Measurements from ENCODE around the gene KLHL8. TPM values are rescaled to one million over a fixed set of nuclear protein-coding genes. Genes with fewer than 3 reads are reported as not detected.

Gene KLHL8
- total and polyA plus RNA-seq, 2 donors (not counting 3 experiments of a cell fraction or from before 2014, with no cell fraction given) = 1.7 to 9.0 TPM

GRCh38 chr4:87239194-87239593 is 18.8 kb upstream of the KLHL8 start:
- no peaks in the 10 kb centered on the region for H3K36me3 ChIP-seq (ENCODE audit: control insufficient read depth in 2 of 2, extremely low read depth in 1 of 2, insufficient read depth in 2 of 2, low read length in 2 of 2)
- H4K20me1 ChIP-seq (replicated peaks; ENCODE audit: control insufficient read depth, extremely low read depth, insufficient read depth, low read length) = no peaks in the 10 kb centered on the region
- POLR2A ChIA-PET = no interaction called here
- no peaks in the 10 kb centered on the region for H3K79me2 ChIP-seq (ENCODE audit: control insufficient read depth, insufficient read depth, low read length)
- peaks cover 0 to 6% of the 10 kb centered on the region in 2 experiments for H3K27me3 ChIP-seq (ENCODE audit: control insufficient read depth in 2 of 2, insufficient read depth in 2 of 2, low read length in 2 of 2)
- CTCF ChIA-PET = interaction anchor here (1.6 to 3.3 kb wide), 3 partner anchors 88 to 743 kb away, joined by 6 to 40 read pairs (median 9); no protein-coding TSS in a partner anchor
- H3K9me3 ChIP-seq (replicated peaks; ENCODE audit: control insufficient read depth, insufficient read depth, low read length) = no peaks in the 10 kb centered on the region
- peaks cover 2% of the 10 kb centered on the region for H3K4me1 ChIP-seq (ENCODE audit: control insufficient read depth, extremely low read depth, insufficient read depth, low read length)
- FAIRE-seq = no peak
- no peak overlapping the region for H3K4me2 ChIP-seq (ENCODE audit: insufficient read depth, low read length)
- no peak for TF ChIP-seq JUN (IDR thresholded peaks at IDR 0.05; ENCODE audit: borderline replicate concordance, insufficient read depth, insufficient read length, low read depth)
- TF ChIP-seq FOS (IDR thresholded peaks at IDR 0.05; ENCODE audit: borderline replicate concordance, insufficient read depth, low read length) = no peak
- TF ChIP-seq MAX (IDR thresholded peaks at IDR 0.05; ENCODE audit: insufficient read depth, insufficient read length) = no peak
- TF ChIP-seq GATA2 (IDR thresholded peaks at IDR 0.05; ENCODE audit: insufficient read depth, insufficient read length, low read depth, low read length) = no peak
- TF ChIP-seq POLR2A (IDR thresholded peaks at IDR 0.05; ENCODE audit: low read depth, low read length) = no peak
- TF ChIP-seq MYC (IDR thresholded peaks at IDR 0.05; ENCODE audit: low read depth, low read length) = no peak
- H3K4me3 ChIP-seq (replicated peaks in 1 of 3; ENCODE audit: insufficient read depth in 1 of 3, low read depth in 1 of 3, low read length in 3 of 3) = no peak overlapping the region
- DNase-seq (ENCODE audit: low read depth, low spot score) = no peak
- no peak overlapping the region for H3K27ac ChIP-seq (ENCODE audit: insufficient read depth, low read depth, low read length)
- intact Hi-C loops (cut with micrococcal nuclease) (loop anchor here (5.0 to 10.0 kb wide), 3 partner anchors 234 to 644 kb away; partner anchors contain the start of gene PTPN13), dilution Hi-C loops (cut with MboI; ENCODE audit: extremely low pct_ligation_motif_present, low sequenced_read_pairs) (no loop called here)
- H3K9ac ChIP-seq (replicated peaks; ENCODE audit: extremely low read depth, insufficient read depth, low read length) = no peak overlapping the region
- H2AFZ ChIP-seq (ENCODE audit: low read depth, low read length) = no peak overlapping the region
- no TSS peak for BruUV-seq (replicated peaks)
- H3K9me1 ChIP-seq (replicated peaks; ENCODE audit: control insufficient read depth, extremely low read depth, insufficient read depth, low read length) = no peaks in the 10 kb centered on the region

- TF ChIP-seq MYC (IDR thresholded peaks at IDR 0.05; ENCODE audit: low read depth, low read length) (no peak), JUN (IDR thresholded peaks at IDR 0.05; ENCODE audit: borderline replicate concordance, insufficient read depth, insufficient read length, low read depth) (no peak), MAX (IDR thresholded peaks at IDR 0.05; ENCODE audit: insufficient read depth, insufficient read length) (no peak), POLR2A (IDR thresholded peaks at IDR 0.05; ENCODE audit: low read depth, low read length) (no peak), EZH2 (IDR thresholded peaks at IDR 0.05; ENCODE audit: borderline replicate concordance, low read depth, low read length, severe bottlenecking) (no peak), CTCF (IDR thresholded peaks at IDR 0.05; ENCODE audit: extremely low read depth in 1 of 2, insufficient read depth in 1 of 2, low read depth in 1 of 2, low read length in 2 of 2) (no peak), GATA2 (IDR thresholded peaks at IDR 0.05; ENCODE audit: insufficient read depth, insufficient read length, low read depth, low read length) (no peak), FOS (IDR thresholded peaks at IDR 0.05; ENCODE audit: borderline replicate concordance, insufficient read depth, low read length) (no peak), POLR2AphosphoS5 (IDR thresholded peaks at IDR 0.05; ENCODE audit: insufficient read depth, low read depth, low read length) (no peak)
- ChIA-PET POLR2A (no interaction called here), CTCF (interaction anchor here (1.0 to 4.4 kb wide), 4 partner anchors 9 to 741 kb away, joined by 3 to 71 read pairs (median 6); no protein-coding TSS in a partner anchor)
- no peak for FAIRE-seq
- H3K4me1 ChIP-seq (ENCODE audit: control insufficient read depth, extremely low read depth, insufficient read depth, low read length) = peaks cover 2% of the 10 kb centered on the region
- no peak overlapping the region for H2AFZ ChIP-seq (ENCODE audit: low read depth, low read length)
- H3K4me3 ChIP-seq (replicated peaks in 1 of 3; ENCODE audit: insufficient read depth in 1 of 3, low read depth in 1 of 3, low read length in 3 of 3) = no peak overlapping the region
- no peak overlapping the region for H3K9ac ChIP-seq (replicated peaks; ENCODE audit: extremely low read depth, insufficient read depth, low read length)
- H3K27me3 ChIP-seq (ENCODE audit: control insufficient read depth in 2 of 2, insufficient read depth in 2 of 2, low read length in 2 of 2) = peaks cover 0 to 4% of the 10 kb centered on the region in 2 experiments
- DNase-seq (ENCODE audit: low read depth, low spot score) = no peak
- no peak overlapping the region for H3K4me2 ChIP-seq (ENCODE audit: insufficient read depth, low read length)
- no peaks in the 10 kb centered on the region for H4K20me1 ChIP-seq (replicated peaks; ENCODE audit: control insufficient read depth, extremely low read depth, insufficient read depth, low read length)
- dilution Hi-C loops (cut with MboI; ENCODE audit: extremely low pct_ligation_motif_present, low sequenced_read_pairs) (no loop called here), intact Hi-C loops (cut with micrococcal nuclease) (loop anchor here (1.0 to 10.0 kb wide), 5 partner anchors 17 to 740 kb away; partner anchors contain the start of genes KLHL8 and PTPN13)
- no peaks in the 10 kb centered on the region for H3K9me3 ChIP-seq (replicated peaks; ENCODE audit: control insufficient read depth, insufficient read depth, low read length)
- BruUV-seq (replicated peaks) = no TSS peak
- H3K79me2 ChIP-seq (ENCODE audit: control insufficient read depth, insufficient read depth, low read length) = no peaks in the 10 kb centered on the region
- no peak overlapping the region for H3K27ac ChIP-seq (ENCODE audit: insufficient read depth, low read depth, low read length)
- no peaks in the 10 kb centered on the region for H3K36me3 ChIP-seq (ENCODE audit: control insufficient read depth in 2 of 2, extremely low read depth in 1 of 2, insufficient read depth in 2 of 2, low read length in 2 of 2)
- no peaks in the 10 kb centered on the region for H3K9me1 ChIP-seq (replicated peaks; ENCODE audit: control insufficient read depth, extremely low read depth, insufficient read depth, low read length)
These were observed 16.4 kb upstream of the KLHL8 start for GRCh38 chr4:87236861-87237260.
